Loucy (cell line): ENCODE results near the gene COP1.

ENCODE experiments used
- H2AFZ ChIP-seq: fragments of 200-600 bp; sonication (generic); 2 replicates; pipeline ENCODE4 v1.6.0; 2016; ENCODE audit warnings: antibody characterized with exemption, mild to moderate bottlenecking, low read length, moderate library complexity
- H3F3A ChIP-seq: fragments of 200-600 bp; 2 replicates; pipeline ENCODE4 v1.6.0; 2016; ENCODE audit warnings: antibody characterized with exemption, low read depth, mild to moderate bottlenecking
- H3K27me3 ChIP-seq: fragments of 200-600 bp; sonication (generic); 2 replicates; pipeline ENCODE4 v1.6.1; 2014; ENCODE audit warnings: low read length, mild to moderate bottlenecking; ENCODE audit not compliant: insufficient read depth, poor library complexity, severe bottlenecking
- H3K36me3 ChIP-seq: fragments of 200-600 bp; sonication (generic); 2 replicates; pipeline ENCODE4 v1.6.1; 2016; ENCODE audit warnings: low read length; ENCODE audit not compliant: insufficient read depth
- H3K4me1 ChIP-seq: fragments of 200-600 bp; sonication (generic); 2 replicates; pipeline ENCODE4 v1.5.1; 2014; ENCODE audit warnings: low read length, mild to moderate bottlenecking; ENCODE audit not compliant: insufficient read depth, poor library complexity, severe bottlenecking
- H3K4me2 ChIP-seq: fragments of 200-600 bp; sonication (generic); 2 replicates; pipeline ENCODE4 v1.6.0; 2014; ENCODE audit warnings: antibody characterized with exemption, low read length, low read depth, mild to moderate bottlenecking; ENCODE audit not compliant: poor library complexity, severe bottlenecking
- H3K4me3 ChIP-seq: fragments of 200-600 bp; sonication (generic); 2 replicates; pipeline ENCODE4 v1.5.1; 2014; ENCODE audit warnings: low read length, mild to moderate bottlenecking, mixed read lengths; ENCODE audit not compliant: poor library complexity, severe bottlenecking
- H3K79me2 ChIP-seq: fragments of 200-600 bp; sonication (generic); 2 replicates; pipeline ENCODE4 v1.6.1; 2014; ENCODE audit warnings: low read length; ENCODE audit not compliant: insufficient read depth
- H3K9ac ChIP-seq: fragments of 200-600 bp; sonication (generic); 2 replicates; pipeline ENCODE4 v1.6.0; 2014; ENCODE audit warnings: mild to moderate bottlenecking, low read depth, low read length, moderate library complexity; ENCODE audit not compliant: poor library complexity, severe bottlenecking
- H3K9me2 ChIP-seq: fragments of 200-600 bp; sonication (generic); replicated peaks from 2 replicates; pipeline ENCODE4 v1.6.1; 2016; ENCODE audit warnings: low read depth, low read length, mixed read lengths
- H3K9me3 ChIP-seq: fragments of 200-600 bp; sonication (generic); 2 replicates; pipeline ENCODE4 v1.6.1; 2014; ENCODE audit warnings: mild to moderate bottlenecking, antibody characterized with exemption, low read length, low read depth; ENCODE audit not compliant: insufficient read depth
- H4K20me1 ChIP-seq: fragments of 200-600 bp; sonication (generic); 2 replicates; pipeline ENCODE4 v1.6.0; 2014; ENCODE audit warnings: antibody characterized with exemption, low read length, mild to moderate bottlenecking; ENCODE audit not compliant: insufficient read depth, poor library complexity, severe bottlenecking
- EZH2phosphoT487 ChIP-seq: fragments of 200-600 bp; IDR thresholded peaks from 2 replicates; pipeline ENCODE4 v1.6.1; 2018; ENCODE audit warnings: antibody characterized with exemption, mild to moderate bottlenecking, moderate library complexity, borderline replicate concordance
- TF ChIP-seq, protein P1 (sequence below): fragments of 200-600 bp; sonication (generic); conservative IDR thresholded peaks from 2 replicates; pipeline ENCODE4 v1.5.1; 2014; ENCODE audit warnings: mild to moderate bottlenecking, antibody characterized with exemption, low read length

The COP1 gene

GRCh38 chr1:176066709-176067108 is 140.4 kb downstream of the COP1 start:
- Histone ChIP-seq H3K9ac (no peak overlapping the region), H3K4me3 (no peak overlapping the region), H3K9me3 (no peaks in the 10 kb centered on the region), H3K4me1 (no peaks in the 10 kb centered on the region), H3K79me2 (peaks cover 3% of the 10 kb centered on the region; the same call in 1 of the 2 replicates), H4K20me1 (no peaks in the 10 kb centered on the region), H3K27me3 (no peaks in the 10 kb centered on the region), H2AFZ (no peak overlapping the region), H3K4me2 (no peak overlapping the region), H3K9me2 (no peaks in the 10 kb centered on the region), H3K36me3 (peaks cover 7% of the 10 kb centered on the region; the same call in 1 of the 2 replicates), H3F3A (no peaks in the 10 kb centered on the region)
- TF ChIP-seq EZH2phosphoT487: no peak
- TF ChIP-seq, protein P1, sequence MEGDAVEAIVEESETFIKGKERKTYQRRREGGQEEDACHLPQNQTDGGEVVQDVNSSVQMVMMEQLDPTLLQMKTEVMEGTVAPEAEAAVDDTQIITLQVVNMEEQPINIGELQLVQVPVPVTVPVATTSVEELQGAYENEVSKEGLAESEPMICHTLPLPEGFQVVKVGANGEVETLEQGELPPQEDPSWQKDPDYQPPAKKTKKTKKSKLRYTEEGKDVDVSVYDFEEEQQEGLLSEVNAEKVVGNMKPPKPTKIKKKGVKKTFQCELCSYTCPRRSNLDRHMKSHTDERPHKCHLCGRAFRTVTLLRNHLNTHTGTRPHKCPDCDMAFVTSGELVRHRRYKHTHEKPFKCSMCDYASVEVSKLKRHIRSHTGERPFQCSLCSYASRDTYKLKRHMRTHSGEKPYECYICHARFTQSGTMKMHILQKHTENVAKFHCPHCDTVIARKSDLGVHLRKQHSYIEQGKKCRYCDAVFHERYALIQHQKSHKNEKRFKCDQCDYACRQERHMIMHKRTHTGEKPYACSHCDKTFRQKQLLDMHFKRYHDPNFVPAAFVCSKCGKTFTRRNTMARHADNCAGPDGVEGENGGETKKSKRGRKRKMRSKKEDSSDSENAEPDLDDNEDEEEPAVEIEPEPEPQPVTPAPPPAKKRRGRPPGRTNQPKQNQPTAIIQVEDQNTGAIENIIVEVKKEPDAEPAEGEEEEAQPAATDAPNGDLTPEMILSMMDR: no peak

DNA sequence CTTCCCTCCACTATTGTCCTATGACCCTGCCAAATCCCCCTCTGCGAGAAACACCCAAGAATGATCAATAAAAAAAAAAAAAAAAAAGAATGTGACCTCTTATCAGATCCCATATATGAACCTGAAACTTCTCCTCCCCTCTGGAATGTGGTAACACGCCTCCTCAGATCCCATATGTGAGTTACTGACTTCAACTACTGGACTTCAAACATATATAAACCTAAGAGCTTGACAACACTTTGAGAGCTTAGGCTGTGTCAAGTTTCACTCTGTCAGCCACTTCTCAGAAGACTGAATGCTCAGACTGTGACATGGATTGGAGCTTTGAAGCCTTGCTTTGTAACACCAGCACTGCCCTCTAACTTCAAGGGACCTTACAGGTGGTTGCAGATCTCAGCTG is 148.4 kb downstream of the COP1 start:
- H3K4me3 ChIP-seq: no peak overlapping the region
- H3K4me2 ChIP-seq: no peak overlapping the region
- no peak overlapping the region for H3K9ac ChIP-seq
- H4K20me1 ChIP-seq: no peaks in the 10 kb centered on the region
- no peaks in the 10 kb centered on the region for H3F3A ChIP-seq
- no peak for TF ChIP-seq EZH2phosphoT487
- TF ChIP-seq, protein P1: no peak
- no peaks in the 10 kb centered on the region for H3K27me3 ChIP-seq
- no peaks in the 10 kb centered on the region for H3K36me3 ChIP-seq
- H2AFZ ChIP-seq: no peak overlapping the region
- no peaks in the 10 kb centered on the region for H3K9me3 ChIP-seq
- no peaks in the 10 kb centered on the region for H3K9me2 ChIP-seq
- H3K79me2 ChIP-seq: no peaks in the 10 kb centered on the region
- H3K4me1 ChIP-seq: no peaks in the 10 kb centered on the region

DNA sequence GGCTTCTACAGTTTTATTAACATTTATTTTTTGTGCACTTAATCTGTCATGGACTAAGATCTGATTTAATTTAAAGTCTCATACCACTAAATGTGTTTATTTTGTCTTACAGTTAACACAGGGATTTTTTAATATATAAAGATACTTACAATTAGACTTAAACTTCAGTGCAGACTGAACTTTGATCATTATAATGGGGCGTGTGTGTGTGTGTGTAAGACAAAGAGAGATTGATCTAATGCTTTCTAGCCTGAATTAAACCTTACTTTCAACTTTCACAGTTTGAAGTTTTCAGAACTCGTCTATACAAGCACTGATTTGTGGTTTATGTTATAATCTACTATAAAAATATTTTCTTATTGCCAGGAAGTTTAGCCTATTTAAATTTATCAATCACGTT is 150.8 kb downstream of the COP1 start:
- H3F3A ChIP-seq: no peaks in the 10 kb centered on the region
- no peaks in the 10 kb centered on the region for H3K4me1 ChIP-seq
- no peak overlapping the region for H3K4me2 ChIP-seq
- H3K79me2 ChIP-seq: no peaks in the 10 kb centered on the region
- peaks cover 2% of the 10 kb centered on the region; the same call in 1 of the 2 replicates for H3K36me3 ChIP-seq
- no peaks in the 10 kb centered on the region for H3K9me3 ChIP-seq
- no peak for TF ChIP-seq EZH2phosphoT487
- TF ChIP-seq, protein P1: no peak
- no peaks in the 10 kb centered on the region for H4K20me1 ChIP-seq
- H2AFZ ChIP-seq: no peak overlapping the region
- H3K9me2 ChIP-seq: no peaks in the 10 kb centered on the region
- H3K4me3 ChIP-seq: no peak overlapping the region
- H3K27me3 ChIP-seq: no peaks in the 10 kb centered on the region
- no peak overlapping the region for H3K9ac ChIP-seq
